ENCODE measurements around the gene SMARCD1.
"Not testable (repeated sequence)": the region's sequence is repeated elsewhere in the genome, so short reads cannot be mapped to it uniquely, and the experiment has no call there.

The SMARCD1 gene

DNA sequence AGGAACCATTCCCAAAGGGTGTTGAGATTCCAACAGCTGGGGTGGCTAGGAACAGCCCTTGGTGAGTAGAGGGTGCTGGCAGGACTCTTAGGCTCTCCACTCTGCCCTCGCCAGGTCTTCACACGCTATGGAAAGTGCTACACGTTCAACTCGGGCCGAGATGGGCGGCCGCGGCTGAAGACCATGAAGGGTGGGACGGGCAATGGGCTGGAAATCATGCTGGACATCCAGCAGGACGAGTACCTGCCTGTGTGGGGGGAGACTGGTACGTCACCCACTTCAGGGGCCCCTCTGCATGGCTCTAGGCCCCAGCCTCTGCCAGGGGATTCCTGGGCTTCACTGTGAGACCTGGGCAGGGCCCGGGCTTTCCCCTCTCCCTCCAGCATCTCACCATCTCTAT, 8.0 kb upstream of the SMARCD1 start:
- DNase-seq (ENCODE audit: low read depth) = no peak

- no peak for DNase-seq (ENCODE audit: low read depth)
These were observed 6.9 kb upstream of the SMARCD1 start for GRCh38 chr12:50078281-50078680.

- DNase-seq (ENCODE audit: low read depth) = no peak
These were observed 5.4 kb upstream of the SMARCD1 start for GRCh38 chr12:50079771-50080170.

DNA sequence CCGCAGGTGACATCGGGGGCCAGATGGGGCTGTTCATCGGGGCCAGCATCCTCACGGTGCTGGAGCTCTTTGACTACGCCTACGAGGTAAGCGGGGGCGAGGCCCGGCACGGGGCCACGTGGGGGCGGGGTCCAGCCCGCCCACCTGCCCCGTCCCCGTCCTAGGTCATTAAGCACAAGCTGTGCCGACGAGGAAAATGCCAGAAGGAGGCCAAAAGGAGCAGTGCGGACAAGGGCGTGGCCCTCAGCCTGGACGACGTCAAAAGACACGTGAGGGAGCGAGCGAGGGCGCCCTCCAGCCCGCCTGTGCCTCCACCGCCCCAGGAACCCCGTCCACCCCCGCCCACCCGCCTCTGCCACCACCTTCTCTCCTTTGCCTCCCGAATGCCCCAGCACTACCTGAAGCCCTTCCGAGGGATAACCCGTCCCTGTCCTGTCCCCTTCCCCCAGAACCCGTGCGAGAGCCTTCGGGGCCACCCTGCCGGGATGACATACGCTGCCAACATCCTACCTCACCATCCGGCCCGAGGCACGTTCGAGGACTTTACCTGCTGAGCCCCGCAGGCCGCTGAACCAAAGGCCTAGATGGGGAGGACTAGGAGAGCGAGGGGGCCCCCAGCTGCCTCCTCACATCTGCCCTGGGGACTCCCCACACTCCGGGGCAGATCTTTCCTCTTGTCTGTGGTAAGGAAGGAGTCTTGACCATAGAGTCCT, 3.9 kb upstream of the SMARCD1 start:
- DNase-seq (ENCODE audit: low read depth) = no peak

- DNase-seq (ENCODE audit: low read depth) = no peak
These were observed 2.5 kb upstream of the SMARCD1 start for GRCh38 chr12:50082644-50083043.

DNA sequence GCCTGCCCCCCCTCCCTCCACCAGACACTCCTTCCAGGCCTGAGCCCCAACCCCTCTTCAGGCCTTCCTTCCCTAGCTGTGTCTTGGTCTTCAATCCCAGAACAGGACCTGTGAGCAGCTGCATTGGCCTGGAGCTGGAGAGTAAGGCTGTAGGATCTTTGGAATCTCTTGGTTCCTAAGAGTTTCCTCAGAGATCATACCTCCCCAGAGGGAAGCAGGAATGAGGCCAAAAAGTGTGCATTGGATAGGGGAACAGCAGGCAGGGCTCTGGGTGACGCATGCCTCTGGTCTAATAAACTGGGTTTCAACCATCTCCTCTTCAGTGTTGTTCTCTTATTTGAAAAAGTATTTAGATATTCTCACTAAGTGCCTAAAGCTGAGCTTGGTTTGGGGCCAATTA, 1.8 kb upstream of the SMARCD1 start:
- DNase-seq (ENCODE audit: low read depth) = no peak

DNA sequence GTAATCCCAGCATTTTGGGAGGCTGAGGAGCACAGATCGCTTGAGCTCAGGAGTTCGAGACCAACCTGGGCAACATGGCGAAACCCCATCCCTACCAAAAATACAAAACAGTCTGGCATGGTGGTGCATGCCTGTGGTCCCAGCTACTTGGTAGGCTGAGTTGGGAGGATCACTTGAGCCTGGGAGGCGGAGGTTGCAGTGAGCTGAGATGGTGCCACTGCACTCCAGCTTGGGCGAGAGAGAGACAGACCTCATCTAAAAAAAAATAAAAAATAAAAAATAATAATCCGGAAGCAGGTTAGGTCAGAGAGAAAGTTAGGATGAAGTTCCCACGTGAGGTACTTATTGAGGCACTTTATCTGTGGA, 750 bp upstream of the SMARCD1 start:
- not testable (repeated sequence) for DNase-seq (ENCODE audit: low read depth)

GRCh38 chr12:50085615-50086072, 502 bp downstream of the SMARCD1 start:
- no peak for DNase-seq (ENCODE audit: low read depth)

GRCh38 chr12:50086148-50086547, 1.0 kb downstream of the SMARCD1 start:
- no peak for DNase-seq (ENCODE audit: low read depth)

DNA sequence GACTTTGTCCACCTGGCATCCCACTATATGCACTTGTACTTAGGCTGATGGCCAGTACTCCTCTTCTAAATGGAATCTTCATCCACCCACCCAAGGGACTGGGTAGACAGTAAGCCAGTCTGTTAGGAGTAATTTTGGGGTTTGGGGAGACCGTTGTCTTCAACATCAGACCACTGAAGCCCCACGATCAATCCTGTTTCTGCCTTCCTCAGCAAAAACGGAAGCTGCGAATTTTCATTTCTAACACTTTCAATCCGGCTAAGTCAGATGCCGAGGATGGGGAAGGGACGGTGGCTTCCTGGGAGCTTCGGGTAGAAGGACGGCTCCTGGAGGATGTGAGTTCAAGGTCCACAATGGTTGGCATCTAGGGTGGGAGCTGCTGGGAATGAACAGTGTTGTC, 2.0 kb downstream of the SMARCD1 start:
- no peak for DNase-seq (ENCODE audit: low read depth)

DNA sequence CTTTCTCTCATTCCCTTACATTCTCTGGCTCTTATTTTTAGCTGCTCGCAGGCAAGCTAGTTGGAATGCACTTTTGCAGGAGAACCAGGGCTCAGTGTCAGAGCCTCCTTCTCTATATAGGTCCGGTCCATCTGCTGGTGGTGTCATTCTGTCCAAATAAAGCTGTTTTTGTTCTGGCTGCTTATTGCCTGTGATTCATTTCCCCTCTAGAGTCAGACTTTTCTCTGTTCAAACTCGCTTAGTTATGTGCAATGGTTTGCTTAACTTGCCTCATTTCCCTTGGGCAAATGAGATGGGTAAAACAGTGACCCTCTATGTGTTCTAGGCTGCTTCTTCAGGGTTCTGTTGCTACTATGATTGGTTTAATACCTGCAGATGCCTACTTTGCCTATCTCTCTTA, 2.9 kb downstream of the SMARCD1 start:
- DNase-seq (ENCODE audit: low read depth) = peak; percentile 82

- no peak for DNase-seq (ENCODE audit: low read depth)
These were observed 3.6 kb downstream of the SMARCD1 start for GRCh38 chr12:50088577-50089335.

DNA sequence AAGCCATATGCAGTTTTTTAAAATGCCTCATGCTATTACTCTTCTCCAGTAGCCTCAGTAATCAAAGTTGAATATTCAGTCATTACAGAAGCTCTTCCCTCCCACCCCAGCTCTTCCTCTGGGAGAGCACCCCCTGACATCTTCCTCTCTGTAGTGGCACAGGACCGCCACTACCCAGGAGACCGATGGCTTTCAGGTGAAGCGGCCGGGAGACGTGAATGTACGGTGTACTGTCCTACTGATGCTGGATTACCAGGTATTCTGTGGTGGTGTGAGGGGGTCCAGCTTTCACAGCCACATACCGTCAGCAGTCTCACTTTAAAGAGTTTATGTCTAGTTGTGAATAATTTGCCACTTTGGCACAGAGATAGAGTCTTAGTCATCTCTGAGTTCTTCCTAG, 4.6 kb downstream of the SMARCD1 start:
- DNase-seq (ENCODE audit: low read depth) = no peak

DNA sequence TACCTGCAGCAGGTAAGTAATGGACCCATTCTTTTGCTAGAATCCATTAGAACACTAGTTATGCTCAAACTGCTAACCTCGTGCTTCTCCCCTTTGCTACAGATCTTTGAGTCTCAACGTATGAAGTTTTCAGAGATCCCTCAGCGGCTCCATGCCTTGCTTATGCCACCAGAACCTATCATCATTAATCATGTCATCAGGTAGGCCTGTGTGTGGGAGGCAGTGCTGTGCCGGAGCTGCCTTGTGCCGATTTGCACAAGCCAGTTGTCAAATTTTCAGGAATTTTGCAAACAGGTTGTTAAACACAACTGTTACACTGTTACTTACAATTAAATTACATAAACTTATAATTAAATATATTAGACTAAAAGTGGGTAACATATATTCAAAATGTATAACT, 5.2 kb downstream of the SMARCD1 start:
- no peak for DNase-seq (ENCODE audit: low read depth)

DNA sequence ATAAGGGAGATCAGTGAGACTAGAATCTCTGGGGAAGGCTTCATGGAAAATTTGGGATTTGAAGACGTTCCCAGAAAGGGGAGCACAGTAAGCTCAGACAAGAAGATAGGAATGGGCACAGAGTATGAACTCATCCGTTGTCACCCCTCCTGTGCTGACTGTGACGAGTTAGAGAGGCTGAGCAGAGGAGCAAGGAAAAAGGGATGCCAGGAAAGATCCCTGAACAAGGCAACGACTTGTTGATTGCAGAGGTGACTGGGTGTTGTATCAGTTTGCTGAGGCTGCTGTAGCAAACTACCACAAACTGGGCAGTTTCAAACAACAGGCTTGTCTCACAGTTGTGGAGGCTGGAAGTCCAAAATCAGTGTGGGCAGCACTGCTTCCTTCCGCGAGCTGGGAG, 12.8 kb downstream of the SMARCD1 start:
- DNase-seq (ENCODE audit: low read depth) = no peak

GRCh38 chr12:50099302-50100008, 14.3 kb downstream of the SMARCD1 start:
- no peak for DNase-seq (ENCODE audit: low read depth)

DNA sequence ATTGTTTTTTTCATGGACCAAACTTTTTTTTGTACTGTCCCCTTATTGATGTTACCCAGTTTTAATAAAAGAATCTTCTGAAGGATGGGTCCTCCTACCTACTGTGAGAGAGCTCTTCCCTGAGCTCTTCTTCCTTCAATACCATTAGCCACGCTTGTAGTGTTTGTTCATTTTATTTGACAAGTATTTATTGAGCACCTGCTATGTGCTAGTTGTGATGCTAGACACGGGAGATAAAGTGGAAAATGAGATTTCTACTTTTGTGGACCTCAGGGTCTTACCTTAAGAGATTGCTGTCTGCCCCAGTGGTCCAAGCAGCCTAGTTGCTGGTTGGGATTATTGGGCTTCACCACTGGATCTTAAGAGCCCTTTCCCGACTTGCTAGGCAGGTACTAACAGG, 15.4 kb downstream of the SMARCD1 start:
- DNase-seq (ENCODE audit: low read depth) = no peak

GRCh38 chr12:50101663-50102062, 16.5 kb downstream of the SMARCD1 start:
- no peak for DNase-seq (ENCODE audit: low read depth)

- no peak for DNase-seq (ENCODE audit: low read depth)
These were observed 17.0 kb downstream of the SMARCD1 start for GRCh38 chr12:50102131-50102531.

DNA sequence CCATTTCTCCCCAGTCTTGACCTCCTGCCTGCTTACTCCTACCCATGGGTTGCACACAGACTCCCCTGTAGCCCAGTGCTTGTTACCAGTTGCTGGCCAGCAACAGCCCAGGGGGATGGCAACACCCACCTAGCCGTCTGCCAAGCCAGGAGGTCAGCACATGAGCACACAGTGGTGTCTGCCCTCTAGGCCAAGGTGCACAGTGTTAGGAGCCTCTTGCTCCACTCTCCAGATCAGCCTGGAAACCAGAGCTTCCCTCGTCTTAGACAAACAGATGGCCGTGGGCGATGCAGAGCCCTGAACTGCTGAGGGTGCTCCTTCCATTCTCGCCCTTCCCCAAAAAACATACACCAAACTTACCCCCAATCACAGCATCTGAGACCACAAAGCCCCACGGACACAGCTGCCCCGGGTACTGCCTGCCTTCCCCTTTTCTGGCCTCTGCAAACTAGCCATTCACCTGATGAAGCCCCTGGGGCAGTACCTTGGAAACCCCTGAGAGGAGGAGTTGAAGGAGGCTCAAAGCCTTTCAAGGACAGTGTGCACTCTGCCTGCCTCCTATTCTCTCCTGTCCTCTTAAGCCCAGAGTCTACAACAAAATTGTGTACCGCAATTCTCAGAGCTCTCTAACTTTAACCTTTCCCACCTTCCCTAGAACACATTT, 17.6 kb downstream of the SMARCD1 start:
- DNase-seq (ENCODE audit: low read depth) = no peak

DNA sequence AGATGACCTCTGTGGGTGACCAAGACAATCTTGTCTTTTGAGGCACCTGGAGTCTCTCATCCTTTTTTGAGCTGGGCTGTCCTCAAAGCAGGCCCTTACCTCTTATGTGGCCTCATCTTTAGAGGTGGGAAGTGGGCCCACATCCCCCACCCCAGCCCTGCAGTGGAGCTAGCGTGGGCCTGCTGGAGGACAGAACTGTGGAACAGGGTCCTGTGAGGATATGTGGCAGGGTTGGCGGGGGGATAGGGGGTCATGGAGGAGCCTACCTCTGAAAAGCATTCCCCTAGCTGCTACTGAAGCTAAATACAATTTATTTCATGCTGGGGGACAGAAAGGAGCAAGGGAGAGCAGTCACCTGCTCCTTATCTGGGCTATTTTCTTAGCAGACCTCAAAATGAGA, 18.2 kb downstream of the SMARCD1 start:
- no peak for DNase-seq (ENCODE audit: low read depth)

- DNase-seq (ENCODE audit: low read depth) = no peak
These were observed 18.7 kb downstream of the SMARCD1 start, which contains the start of gene GPD1 for GRCh38 chr12:50103767-50104321. Gene GPD1 (plus strand): TSS chr12:50104008. CDS start chr12:50104051, 43 bp downstream.

Data from stromal cell of bone marrow (primary cell).